GM13976 (cell line): ENCODE results near the gene C17orf107.
A peak's percentile ranks its signal among the peaks of the same experiment; 100 is the strongest.

Experiments
- DNase-seq: peaks from one replicate; pipeline ENCODE4 v3.0.0; 2012; ENCODE audit warnings: low spot score
- in situ Hi-C: fragments of 300-500 bp; cut with MboI; formaldehyde crosslinking; loops from one replicate; pipeline ENCODE4 v1.12.0; 2022; ENCODE audit warnings: low sequenced_read_pairs, mixed read lengths, inconsistent platforms; ENCODE audit not compliant: unreplicated experiment
- TF ChIP-seq, protein P1 (sequence below): IDR thresholded peaks from 2 replicates; pipeline ENCODE4 v1.5.1; 2012; ENCODE audit warnings: borderline replicate concordance, mild to moderate bottlenecking; ENCODE audit not compliant: insufficient read depth; ENCODE audit errors: extremely low read depth, missing control alignments, control extremely low read depth

The C17orf107 gene

DNA sequence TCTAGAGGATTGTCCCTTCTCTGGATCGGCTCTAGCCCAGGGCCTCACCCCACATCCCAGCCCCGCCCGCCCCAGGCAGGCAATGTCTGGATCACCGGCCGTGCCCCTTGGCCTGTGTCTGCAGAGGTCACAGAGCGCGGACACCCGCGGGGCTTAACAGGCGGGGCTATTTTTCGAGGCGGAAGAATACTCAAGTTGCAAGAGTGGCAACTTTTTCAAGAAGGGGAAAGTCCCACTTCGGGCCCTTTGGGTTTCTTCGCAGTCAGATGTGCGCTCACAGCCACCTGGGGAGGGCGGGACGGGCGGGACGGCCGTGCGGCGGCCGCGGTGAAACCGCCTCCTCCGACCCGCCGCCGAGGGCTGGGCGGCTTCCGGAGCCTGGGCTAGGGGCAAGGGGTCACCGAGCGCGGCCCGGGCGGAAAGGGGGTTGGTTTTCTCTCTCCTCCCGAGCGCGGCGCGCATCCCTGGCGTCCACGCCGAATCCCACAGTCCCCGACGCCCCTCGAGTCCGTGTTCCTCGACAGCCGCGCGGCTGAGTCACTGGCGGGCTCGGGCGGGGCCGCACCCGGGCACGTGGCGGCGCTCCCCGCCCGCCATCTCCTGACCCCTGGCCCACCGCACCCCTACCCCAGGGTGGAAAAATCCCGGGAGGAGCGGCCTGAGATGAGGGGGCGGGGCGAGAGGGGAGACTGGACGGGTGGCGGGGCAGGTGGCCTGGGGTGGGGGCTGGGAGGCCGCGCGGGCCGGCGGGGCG, 50.2 kb downstream of the C17orf107 start:
- TF ChIP-seq, protein P1, sequence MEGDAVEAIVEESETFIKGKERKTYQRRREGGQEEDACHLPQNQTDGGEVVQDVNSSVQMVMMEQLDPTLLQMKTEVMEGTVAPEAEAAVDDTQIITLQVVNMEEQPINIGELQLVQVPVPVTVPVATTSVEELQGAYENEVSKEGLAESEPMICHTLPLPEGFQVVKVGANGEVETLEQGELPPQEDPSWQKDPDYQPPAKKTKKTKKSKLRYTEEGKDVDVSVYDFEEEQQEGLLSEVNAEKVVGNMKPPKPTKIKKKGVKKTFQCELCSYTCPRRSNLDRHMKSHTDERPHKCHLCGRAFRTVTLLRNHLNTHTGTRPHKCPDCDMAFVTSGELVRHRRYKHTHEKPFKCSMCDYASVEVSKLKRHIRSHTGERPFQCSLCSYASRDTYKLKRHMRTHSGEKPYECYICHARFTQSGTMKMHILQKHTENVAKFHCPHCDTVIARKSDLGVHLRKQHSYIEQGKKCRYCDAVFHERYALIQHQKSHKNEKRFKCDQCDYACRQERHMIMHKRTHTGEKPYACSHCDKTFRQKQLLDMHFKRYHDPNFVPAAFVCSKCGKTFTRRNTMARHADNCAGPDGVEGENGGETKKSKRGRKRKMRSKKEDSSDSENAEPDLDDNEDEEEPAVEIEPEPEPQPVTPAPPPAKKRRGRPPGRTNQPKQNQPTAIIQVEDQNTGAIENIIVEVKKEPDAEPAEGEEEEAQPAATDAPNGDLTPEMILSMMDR = no peak
- DNase-seq = peak; percentile 87
- in situ Hi-C loops = no loop called here

DNA sequence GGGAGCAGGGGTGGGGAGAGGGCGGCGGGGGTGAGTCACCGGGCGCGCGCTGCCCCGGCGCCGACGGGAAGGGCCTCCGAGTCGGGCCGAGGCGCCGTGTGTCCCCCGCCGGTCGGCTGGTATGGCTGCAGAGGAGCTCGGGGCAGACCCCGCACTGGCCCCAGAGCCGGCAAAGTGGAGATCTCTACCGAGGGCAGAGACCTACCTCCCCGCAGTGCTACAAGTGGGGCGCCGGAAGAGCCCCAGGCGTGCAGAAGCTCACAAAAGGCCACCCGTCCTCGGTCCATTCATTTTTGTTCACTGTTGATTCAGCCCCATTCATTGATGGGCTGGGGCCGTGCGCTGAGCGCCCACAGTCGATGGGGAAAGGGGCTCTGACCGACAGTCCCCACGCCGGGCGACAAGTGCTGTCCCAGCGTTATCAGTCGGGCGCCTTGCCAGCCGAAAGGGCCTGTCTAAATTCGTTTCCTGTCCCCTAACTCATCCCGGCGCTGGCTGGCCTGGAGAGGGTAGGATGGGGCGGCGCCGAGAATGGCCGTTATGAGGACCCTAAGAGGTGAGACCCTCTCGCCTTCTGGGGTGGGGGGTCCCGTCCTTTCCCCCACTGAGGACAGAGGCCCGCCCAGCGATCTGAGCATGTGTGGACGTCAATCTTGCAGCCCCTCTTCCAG, 50.9 kb downstream of the C17orf107 start:
- DNase-seq = no peak
- in situ Hi-C loops = no loop called here
- TF ChIP-seq, protein P1 = no peak

DNA sequence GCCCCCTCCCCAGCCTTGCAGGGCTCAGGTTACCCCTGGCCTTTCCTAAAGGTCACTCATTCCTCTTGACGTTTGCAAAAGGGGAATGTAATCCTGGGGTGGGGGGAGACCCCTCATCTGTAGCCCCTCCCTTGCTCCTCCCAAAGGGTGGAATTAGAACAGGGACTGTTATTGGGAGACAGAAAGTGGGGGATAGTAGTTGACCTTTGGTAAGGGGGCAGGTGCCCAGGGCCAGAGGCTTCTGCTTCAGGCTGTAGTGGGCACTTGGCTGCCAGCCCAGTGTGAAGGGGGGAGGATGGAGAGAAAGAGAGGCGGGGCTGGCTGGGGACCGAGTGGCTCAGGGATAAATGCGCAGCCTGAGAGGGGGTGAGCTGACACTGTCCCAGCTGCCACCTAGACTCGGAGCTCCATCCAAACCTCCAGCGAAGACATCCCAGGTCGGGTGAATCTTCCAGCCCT, 51.4 kb downstream of the C17orf107 start, which contains the start of gene ENO3:
TSS of gene ENO3 (plus strand) at position 374 of the 459 bp plus-strand sequence. CDS start 711 bp downstream, outside the sequence.
- in situ Hi-C loops = no loop called here
- TF ChIP-seq, protein P1 = no peak
- no peak for DNase-seq

DNA sequence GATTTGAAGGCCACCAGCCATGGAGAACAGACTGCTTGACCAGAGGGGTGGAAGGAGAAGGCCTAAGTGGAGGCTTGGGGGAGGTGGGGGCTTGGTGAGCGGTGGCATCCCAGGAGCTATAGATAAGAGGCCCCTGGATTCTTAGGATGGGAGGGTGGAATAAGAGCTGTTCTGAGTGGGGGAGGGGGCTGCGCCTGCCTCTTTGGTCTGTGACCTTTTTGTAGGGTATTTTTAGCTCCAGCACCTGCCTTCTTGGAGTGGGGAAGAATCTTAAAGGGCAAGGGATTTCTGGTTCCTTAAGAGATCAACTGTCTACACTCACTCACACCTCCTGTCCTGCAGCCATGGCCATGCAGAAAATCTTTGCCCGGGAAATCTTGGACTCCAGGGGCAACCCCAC, 52.1 kb downstream of the C17orf107 start:
- DNase-seq = no peak
- in situ Hi-C loops = no loop called here
- TF ChIP-seq, protein P1 = no peak
